Hepatocyte (in vitro differentiated cells): ENCODE data around the gene EFL1. TPM values are rescaled to one million over a fixed set of nuclear protein-coding genes. Genes with fewer than 3 reads are reported as not detected.

Source experiments
- DNase-seq: peaks from one replicate; pipeline ENCODE4 v3.0.0-alpha.2; 2016; ENCODE audit warnings: low spot score
- H2AFZ ChIP-seq: fragments of 200-600 bp; sonication (generic); 2 replicates; pipeline ENCODE4 v1.6.0; 2016; ENCODE audit warnings: antibody characterized with exemption, mild to moderate bottlenecking
- H3K27ac ChIP-seq: fragments of 200-600 bp; sonication (generic); 2 replicates; pipeline ENCODE4 v1.5.1; 2016; ENCODE audit warnings: mild to moderate bottlenecking
- H3K27me3 ChIP-seq: fragments of 200-600 bp; sonication (generic); 2 replicates; pipeline ENCODE4 v1.6.1; 2016
- H3K36me3 ChIP-seq: fragments of 200-600 bp; sonication (generic); replicated peaks from 2 replicates; pipeline ENCODE4 v1.5.1; 2016; ENCODE audit warnings: low read depth; ENCODE audit not compliant: insufficient read depth
- H3K4me1 ChIP-seq: fragments of 200-600 bp; sonication (generic); 2 replicates; pipeline ENCODE4 v1.5.1; 2016; ENCODE audit warnings: mild to moderate bottlenecking, moderate library complexity; ENCODE audit not compliant: insufficient read depth
- H3K4me2 ChIP-seq: fragments of 200-600 bp; sonication (generic); 2 replicates; pipeline ENCODE4 v1.6.0; 2016
- H3K4me3 ChIP-seq: fragments of 200-600 bp; sonication (generic); 2 replicates; pipeline ENCODE4 v1.5.1; 2016; ENCODE audit warnings: mild to moderate bottlenecking
- H3K79me2 ChIP-seq: fragments of 200-600 bp; sonication (generic); 2 replicates; pipeline ENCODE4 v1.6.0; 2017; ENCODE audit warnings: mild to moderate bottlenecking
- H3K9me2 ChIP-seq: fragments of 200-600 bp; sonication (generic); replicated peaks from 2 replicates; pipeline ENCODE4 v1.6.0; 2017; ENCODE audit warnings: mild to moderate bottlenecking; ENCODE audit not compliant: insufficient read depth
- H3K9me3 ChIP-seq: fragments of 200-600 bp; sonication (generic); 2 replicates; pipeline ENCODE4 v1.5.1; 2016; ENCODE audit warnings: low read depth, mild to moderate bottlenecking
- H4K20me1 ChIP-seq: fragments of 200-600 bp; sonication (generic); 2 replicates; pipeline ENCODE4 v1.6.0; 2016; ENCODE audit warnings: mild to moderate bottlenecking; ENCODE audit not compliant: insufficient read depth, poor library complexity, severe bottlenecking
- CTCF ChIP-seq: fragments of 200-600 bp; sonication (generic); IDR thresholded peaks from 2 replicates; pipeline ENCODE4 v1.5.1; 2016; ENCODE audit warnings: antibody characterized with exemption, mild to moderate bottlenecking; ENCODE audit not compliant: poor library complexity
- EZH2 ChIP-seq: fragments of 200-600 bp; sonication (generic); IDR thresholded peaks from 2 replicates; pipeline ENCODE4 v1.6.1; 2016; ENCODE audit warnings: antibody characterized with exemption, mild to moderate bottlenecking, borderline replicate concordance
- EZH2phosphoT487 ChIP-seq: fragments of 200-600 bp; sonication (generic); IDR thresholded peaks from one replicate; pipeline ENCODE4 v1.6.1; 2018; ENCODE audit warnings: antibody characterized with exemption, mild to moderate bottlenecking, low read depth, moderate library complexity; ENCODE audit not compliant: unreplicated experiment, severe bottlenecking
- WGBS: methylation state at CpG from one replicate; pipeline ENCODE4 v1.1.6; 2016; ENCODE audit warnings: low lambda C conversion rate; ENCODE audit errors: missing lambda C conversion rate; 5-methylcytosine and 5-hydroxymethylcytosine counted together
- polyA plus RNA-seq: library from polyadenylated mRNA; unstranded; fragments of >200 nt; fragmentation: Nextera tagmentation; extraction: Ambion mirVana; gene quantifications from 2 replicates; pipeline ENCODE4 v1.2.1, GENCODE V29; 2016
- total RNA-seq: library from RNA; depleted of rRNA; stranded (reverse); fragments of >200 nt; gene quantifications from 2 replicates; pipeline ENCODE4 v1.2.3, GENCODE V29; 2014

Gene EFL1
- total and polyA plus RNA-seq, 2 experiments from 2014 or later = 11.6 to 19.0 TPM

- TF ChIP-seq EZH2 (no peak), EZH2phosphoT487 (no peak), CTCF (no peak)
- no peak for DNase-seq
- no peaks in the 10 kb centered on the region for H3K9me2 ChIP-seq
- no peak overlapping the region for H3K4me3 ChIP-seq
- H3K4me2 ChIP-seq = no peak overlapping the region
- H2AFZ ChIP-seq = no peak overlapping the region
- H3K36me3 ChIP-seq = no peaks in the 10 kb centered on the region
- WGBS = 93% methylated on average over 9 of the region's 9 CpGs
- H3K27ac ChIP-seq = no peak overlapping the region
- H4K20me1 ChIP-seq = no peaks in the 10 kb centered on the region
- H3K9me3 ChIP-seq = no peaks in the 10 kb centered on the region
- H3K79me2 ChIP-seq = no peaks in the 10 kb centered on the region
- H3K27me3 ChIP-seq = no peaks in the 10 kb centered on the region
- no peaks in the 10 kb centered on the region for H3K4me1 ChIP-seq
Measured at GRCh38 chr15:82143390-82144385, 118.8 kb downstream of the EFL1 start.

GRCh38 chr15:82140886-82141285 lies 121.6 kb downstream of the EFL1 start:
- Histone ChIP-seq H3K36me3 (no peaks in the 10 kb centered on the region), H3K27ac (peak overlapping the region; percentile 44)

GRCh38 chr15:82139823-82140268 lies 122.7 kb downstream of the EFL1 start:
- Histone ChIP-seq H3K9me2 (no peaks in the 10 kb centered on the region), H3K4me2 (peak overlapping the region; percentile 20), H3K4me3 (no peak overlapping the region), H3K36me3 (no peaks in the 10 kb centered on the region), H3K4me1 (no peaks in the 10 kb centered on the region), H3K79me2 (no peaks in the 10 kb centered on the region), H2AFZ (peak overlapping the region; percentile 23), H3K27ac (peak overlapping the region; percentile 2), H3K9me3 (no peaks in the 10 kb centered on the region), H3K27me3 (no peaks in the 10 kb centered on the region), H4K20me1 (no peaks in the 10 kb centered on the region)
- DNase-seq = peak; percentile 63
- TF ChIP-seq EZH2phosphoT487 (no peak), EZH2 (no peak), CTCF (peak; percentile 74)
- WGBS = 7% methylated on average over 5 of the region's 5 CpGs

More at GRCh38 chr15:82140886-82141285, 121.6 kb downstream of the EFL1 start:
- TF ChIP-seq EZH2 (no peak), CTCF (no peak), EZH2phosphoT487 (no peak)
- no peak for DNase-seq
- Histone ChIP-seq H3K9me3 (no peaks in the 10 kb centered on the region), H3K9me2 (no peaks in the 10 kb centered on the region), H3K27me3 (no peaks in the 10 kb centered on the region), H4K20me1 (no peaks in the 10 kb centered on the region), H3K79me2 (no peaks in the 10 kb centered on the region), H2AFZ (no peak overlapping the region), H3K4me2 (no peak overlapping the region), H3K4me1 (no peaks in the 10 kb centered on the region), H3K4me3 (no peak overlapping the region)
- WGBS = 62% methylated on average over 2 of the region's 2 CpGs
